Measurements from ENCODE around the gene BANF1. TPM values are rescaled to one million over a fixed set of nuclear protein-coding genes. Genes with fewer than 3 reads are reported as not detected.

Gene BANF1
- total and polyA plus RNA-seq, 2 donors: 64.7 to 172 TPM

DNA sequence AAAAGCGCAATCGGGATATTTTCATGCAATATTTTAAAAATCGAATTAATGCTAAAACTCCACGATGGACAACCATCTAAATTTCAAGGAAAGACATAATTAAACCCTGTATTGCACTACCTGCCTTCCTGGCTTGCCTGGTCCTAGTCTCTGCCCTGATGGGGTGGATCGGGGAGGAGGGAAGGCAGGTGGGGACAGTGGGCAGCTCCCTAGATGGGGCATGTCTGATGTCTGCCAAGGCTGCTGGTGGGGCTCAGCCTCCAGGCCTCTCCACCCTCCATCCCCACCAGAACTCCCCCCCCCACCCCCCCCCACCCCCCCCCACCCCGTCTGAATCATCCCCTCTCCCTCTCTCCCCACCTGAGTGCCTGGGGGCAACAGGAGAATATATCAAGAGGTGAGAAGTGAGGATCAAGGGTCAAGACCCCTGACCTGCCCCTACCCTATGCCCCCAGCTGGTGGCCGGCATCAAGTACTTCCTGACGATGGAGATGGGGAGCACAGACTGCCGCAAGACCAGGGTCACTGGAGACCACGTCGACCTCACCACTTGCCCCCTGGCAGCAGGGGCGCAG lies 10.2 kb downstream of the BANF1 start:
- H3K36me3 ChIP-seq (ENCODE audit: control insufficient read depth in 2 of 2, insufficient read depth in 2 of 2, low read length in 1 of 2): no peaks in the 10 kb centered on the region
- peaks cover 12 to 50% of the 10 kb centered on the region in 2 donors for H3K27me3 ChIP-seq (ENCODE audit: control insufficient read depth in 2 of 2, insufficient read depth in 1 of 2, low read length in 1 of 2)
- H3K27ac ChIP-seq (ENCODE audit: low read depth in 1 of 2, low read length in 1 of 2): no peak overlapping the region
- DNase-seq (ENCODE audit: low read depth in 6 of 9, low spot score in 9 of 9): no peak
- no peak overlapping the region for H3K4me3 ChIP-seq (ENCODE audit: low read length in 2 of 2)
- peaks cover 0 to 4% of the 10 kb centered on the region in 2 donors for H3K9me3 ChIP-seq (ENCODE audit: control insufficient read depth in 2 of 2, insufficient read depth in 1 of 2, low read length in 1 of 2)
- H3K4me1 ChIP-seq (ENCODE audit: control insufficient read depth in 2 of 2, insufficient read depth in 2 of 2, low read length in 2 of 2): peaks cover 2 to 21% of the 10 kb centered on the region in 2 donors
- WGBS: 71% methylated on average over 12 of the region's 12 CpGs

DNA sequence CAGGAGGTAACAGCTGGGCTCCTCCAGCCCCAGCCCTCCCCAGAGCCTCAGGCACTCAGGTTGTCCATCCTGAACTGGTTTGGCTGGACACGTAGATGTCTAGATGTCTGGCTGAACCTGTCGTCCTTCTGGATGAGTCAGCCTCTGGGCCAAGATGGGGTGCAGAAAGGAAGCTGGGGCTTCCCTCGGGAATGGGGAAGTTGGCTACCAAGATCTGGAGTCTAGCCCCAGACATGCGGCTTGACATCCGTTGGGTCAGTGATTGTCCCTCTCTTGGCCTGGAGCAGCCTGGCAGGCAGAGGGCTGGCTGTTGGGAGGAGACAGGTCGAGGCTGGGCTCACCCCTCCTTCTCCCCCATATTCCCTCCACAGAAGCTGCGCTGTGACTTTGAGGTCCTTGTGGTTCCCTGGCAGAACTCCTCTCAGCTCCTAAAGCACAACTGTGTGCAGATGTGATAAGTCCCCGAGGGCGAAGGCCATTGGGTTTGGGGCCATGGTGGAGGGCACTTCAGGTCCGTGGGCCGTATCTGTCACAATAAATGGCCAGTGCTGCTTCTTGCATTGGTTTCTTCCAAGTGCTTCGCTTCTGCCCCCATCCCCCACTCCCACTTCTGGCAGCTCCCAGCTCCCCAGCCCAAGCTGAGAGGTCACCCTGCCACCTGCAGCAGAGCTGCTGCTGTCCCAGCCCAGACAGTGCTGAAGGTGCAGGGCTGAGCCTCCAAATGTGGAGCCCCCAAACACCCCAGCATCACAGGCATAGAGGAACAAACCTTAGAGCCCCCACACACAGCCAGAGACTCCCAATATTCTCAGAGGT lies 10.9 kb downstream of the BANF1 start:
- Histone ChIP-seq H3K27ac (ENCODE audit: low read depth in 1 of 2, low read length in 1 of 2) (no peak overlapping the region), H3K4me3 (ENCODE audit: low read length in 2 of 2) (no peak overlapping the region)
- no peak for DNase-seq (ENCODE audit: low read depth in 6 of 9, low spot score in 9 of 9)

DNA sequence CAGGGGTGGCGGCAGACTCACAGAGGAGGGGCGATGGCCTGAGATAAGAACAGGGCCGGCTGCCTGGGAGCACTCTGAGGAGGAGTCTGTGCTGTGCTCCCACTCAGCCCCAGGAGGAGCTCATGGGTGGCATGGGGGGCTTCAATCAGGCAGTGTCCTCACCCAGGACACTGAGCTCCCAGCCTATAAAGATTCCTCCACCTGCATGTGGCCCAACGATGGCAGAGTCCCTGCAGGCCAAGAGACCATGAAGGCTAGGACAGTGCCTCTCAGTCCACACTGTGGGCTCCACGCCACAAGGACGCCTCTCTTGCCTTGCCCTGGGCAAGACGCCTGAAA lies 11.4 kb downstream of the BANF1 start:
- 92% methylated on average over 7 of the region's 7 CpGs for WGBS
- Histone ChIP-seq H3K4me1 (ENCODE audit: control insufficient read depth in 2 of 2, insufficient read depth in 2 of 2, low read length in 2 of 2) (peaks cover 2 to 13% of the 10 kb centered on the region in 2 donors), H3K9me3 (ENCODE audit: control insufficient read depth in 2 of 2, insufficient read depth in 1 of 2, low read length in 1 of 2) (peaks cover 0 to 4% of the 10 kb centered on the region in 2 donors), H3K27me3 (ENCODE audit: control insufficient read depth in 2 of 2, insufficient read depth in 1 of 2, low read length in 1 of 2) (peaks cover 12 to 49% of the 10 kb centered on the region in 2 donors), H3K4me3 (ENCODE audit: low read length in 2 of 2) (no peak overlapping the region), H3K27ac (ENCODE audit: low read depth in 1 of 2, low read length in 1 of 2) (no peak overlapping the region), H3K36me3 (ENCODE audit: control insufficient read depth in 2 of 2, insufficient read depth in 2 of 2, low read length in 1 of 2) (no peaks in the 10 kb centered on the region)
- DNase-seq (ENCODE audit: low read depth in 6 of 9, low spot score in 9 of 9): no peak

More for the DNA sequence above, 10.9 kb downstream of the BANF1 start:
- peaks cover 2 to 16% of the 10 kb centered on the region in 2 donors for H3K4me1 ChIP-seq (ENCODE audit: control insufficient read depth in 2 of 2, insufficient read depth in 2 of 2, low read length in 2 of 2)
- peaks cover 0 to 4% of the 10 kb centered on the region in 2 donors for H3K9me3 ChIP-seq (ENCODE audit: control insufficient read depth in 2 of 2, insufficient read depth in 1 of 2, low read length in 1 of 2)
- WGBS: 45% methylated on average over 12 of the region's 12 CpGs
- no peaks in the 10 kb centered on the region for H3K36me3 ChIP-seq (ENCODE audit: control insufficient read depth in 2 of 2, insufficient read depth in 2 of 2, low read length in 1 of 2)
- H3K27me3 ChIP-seq (ENCODE audit: control insufficient read depth in 2 of 2, insufficient read depth in 1 of 2, low read length in 1 of 2): peaks cover 12 to 50% of the 10 kb centered on the region in 2 donors

DNA sequence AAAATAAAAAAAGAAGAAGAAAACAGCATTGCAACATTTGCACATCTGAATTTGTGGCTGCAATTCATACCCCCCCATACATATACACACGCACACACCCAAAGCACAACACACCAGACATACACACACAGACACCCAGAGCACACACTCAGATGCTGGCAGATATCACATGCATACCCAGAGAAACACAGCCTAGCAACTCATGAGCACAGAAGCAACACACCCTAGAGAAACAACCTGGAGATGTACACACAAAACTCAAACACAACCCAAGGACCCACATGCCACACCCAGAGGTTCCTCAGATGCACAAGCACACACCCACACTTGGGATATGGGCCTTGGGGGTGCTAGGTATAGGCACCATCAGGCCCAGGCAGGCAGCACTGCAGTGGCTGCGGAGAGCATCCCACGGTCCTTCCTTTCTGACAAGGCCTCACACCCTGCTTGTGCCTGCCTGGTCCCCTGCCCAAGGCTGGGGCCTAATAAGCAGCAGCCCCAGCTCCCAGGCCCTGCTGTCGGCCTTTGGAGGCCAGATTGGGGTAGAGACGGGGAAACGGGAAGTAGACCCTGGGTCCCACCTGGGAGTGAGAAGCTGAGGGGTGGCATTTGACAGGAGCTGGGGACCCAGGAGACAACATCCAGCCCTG lies 12.6 kb downstream of the BANF1 start:
- no peaks in the 10 kb centered on the region for H3K36me3 ChIP-seq (ENCODE audit: control insufficient read depth in 2 of 2, insufficient read depth in 2 of 2, low read length in 1 of 2)
- peaks cover 12 to 41% of the 10 kb centered on the region in 2 donors for H3K27me3 ChIP-seq (ENCODE audit: control insufficient read depth in 2 of 2, insufficient read depth in 1 of 2, low read length in 1 of 2)
- no peak for DNase-seq (ENCODE audit: low read depth in 6 of 9, low spot score in 9 of 9)
- no peak overlapping the region for H3K27ac ChIP-seq (ENCODE audit: low read depth in 1 of 2, low read length in 1 of 2)
- H3K4me3 ChIP-seq (ENCODE audit: low read length in 2 of 2): no peak overlapping the region
- peaks cover 2 to 11% of the 10 kb centered on the region in 2 donors for H3K4me1 ChIP-seq (ENCODE audit: control insufficient read depth in 2 of 2, insufficient read depth in 2 of 2, low read length in 2 of 2)
- WGBS: 97% methylated on average over 6 of the region's 6 CpGs
- H3K9me3 ChIP-seq (ENCODE audit: control insufficient read depth in 2 of 2, insufficient read depth in 1 of 2, low read length in 1 of 2): peaks cover 0 to 4% of the 10 kb centered on the region in 2 donors

DNA sequence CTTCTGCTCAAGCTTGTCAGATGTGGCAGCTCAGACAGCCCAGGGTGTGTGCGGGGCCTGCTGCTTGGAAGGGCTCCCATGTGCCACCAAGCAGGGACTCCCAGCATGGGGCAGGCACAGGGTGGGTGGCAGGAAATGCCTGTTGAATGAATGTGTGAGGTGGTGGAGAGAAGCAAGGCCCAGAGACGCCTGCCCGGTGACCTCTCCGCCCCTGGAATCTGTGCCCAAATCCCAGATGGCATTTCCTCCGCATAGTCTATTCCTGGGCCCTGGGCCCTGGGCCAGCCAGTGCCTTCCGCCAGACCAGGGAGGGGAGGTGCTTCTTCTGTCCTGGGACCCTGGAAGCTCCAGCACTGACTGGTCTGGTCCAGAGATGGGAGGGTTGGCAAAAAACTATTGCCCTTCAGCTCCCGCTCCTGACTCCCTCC lies 13.2 kb downstream of the BANF1 start:
- 96% methylated on average over 7 of the region's 7 CpGs for WGBS
- no peak overlapping the region for H3K27ac ChIP-seq (ENCODE audit: low read depth in 1 of 2, low read length in 1 of 2)
- peaks cover 0 to 2% of the 10 kb centered on the region in 2 donors for H3K9me3 ChIP-seq (ENCODE audit: control insufficient read depth in 2 of 2, insufficient read depth in 1 of 2, low read length in 1 of 2)
- H3K27me3 ChIP-seq (ENCODE audit: control insufficient read depth in 2 of 2, insufficient read depth in 1 of 2, low read length in 1 of 2): peaks cover 12 to 36% of the 10 kb centered on the region in 2 donors
- no peaks in the 10 kb centered on the region for H3K36me3 ChIP-seq (ENCODE audit: control insufficient read depth in 2 of 2, insufficient read depth in 2 of 2, low read length in 1 of 2)
- no peak for DNase-seq (ENCODE audit: low read depth in 6 of 9, low spot score in 9 of 9)
- peaks cover 2 to 11% of the 10 kb centered on the region in 2 donors for H3K4me1 ChIP-seq (ENCODE audit: control insufficient read depth in 2 of 2, insufficient read depth in 2 of 2, low read length in 2 of 2)
- no peak overlapping the region for H3K4me3 ChIP-seq (ENCODE audit: low read length in 2 of 2)

DNA sequence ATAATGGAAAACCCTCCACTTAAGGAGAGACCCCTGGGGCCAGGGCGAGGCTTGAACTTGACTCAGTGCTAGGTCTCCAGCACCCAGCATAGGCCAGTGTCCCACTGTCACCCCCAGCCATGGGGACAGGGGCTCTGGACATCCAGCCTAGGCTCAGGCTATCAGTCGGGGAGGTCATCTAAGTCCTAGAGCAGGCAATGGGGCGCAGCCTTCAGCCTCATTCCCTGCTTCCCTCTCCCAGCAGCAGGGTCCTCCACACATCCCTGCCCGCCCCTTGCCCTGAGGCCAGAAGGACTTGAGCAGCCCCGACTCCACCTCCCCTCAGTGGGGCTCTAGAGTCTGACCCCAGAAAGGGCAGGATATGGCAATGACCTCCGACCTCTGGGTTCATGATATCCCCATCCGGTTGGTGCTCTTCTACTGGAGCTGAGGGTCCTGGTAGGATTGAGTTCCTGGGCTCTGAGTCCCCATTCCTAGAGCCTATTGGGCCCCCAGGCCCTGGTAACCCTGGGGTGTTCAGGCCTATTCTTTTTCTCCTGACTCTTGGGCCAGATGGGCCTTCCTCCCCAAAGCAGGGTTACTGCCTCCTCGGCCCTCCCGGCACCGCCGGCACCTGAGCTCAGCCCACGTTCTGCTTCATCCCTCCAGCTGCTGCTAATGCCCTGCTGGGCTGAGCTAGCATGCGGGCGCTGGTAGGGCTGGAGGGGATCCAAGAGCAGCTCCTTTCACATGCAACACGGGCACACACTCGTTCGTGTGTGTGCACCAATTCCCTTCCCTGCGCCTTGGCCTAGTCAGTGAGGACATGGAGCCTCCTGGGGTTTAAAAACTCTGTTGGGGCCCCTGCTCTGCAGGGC lies 13.9 kb downstream of the BANF1 start:
- 97% methylated on average over 18 of the region's 18 CpGs for WGBS
- no peaks in the 10 kb centered on the region for H3K9me3 ChIP-seq (ENCODE audit: control insufficient read depth in 2 of 2, insufficient read depth in 1 of 2, low read length in 1 of 2)
- peaks cover 12 to 34% of the 10 kb centered on the region in 2 donors for H3K27me3 ChIP-seq (ENCODE audit: control insufficient read depth in 2 of 2, insufficient read depth in 1 of 2, low read length in 1 of 2)
- H3K27ac ChIP-seq (ENCODE audit: low read depth in 1 of 2, low read length in 1 of 2): no peak overlapping the region
- H3K4me1 ChIP-seq (ENCODE audit: control insufficient read depth in 2 of 2, insufficient read depth in 2 of 2, low read length in 2 of 2): peaks cover 2 to 11% of the 10 kb centered on the region in 2 donors
- no peaks in the 10 kb centered on the region for H3K36me3 ChIP-seq (ENCODE audit: control insufficient read depth in 2 of 2, insufficient read depth in 2 of 2, low read length in 1 of 2)
- no peak for DNase-seq (ENCODE audit: low read depth in 6 of 9, low spot score in 9 of 9)
- H3K4me3 ChIP-seq (ENCODE audit: low read length in 2 of 2): no peak overlapping the region

DNA sequence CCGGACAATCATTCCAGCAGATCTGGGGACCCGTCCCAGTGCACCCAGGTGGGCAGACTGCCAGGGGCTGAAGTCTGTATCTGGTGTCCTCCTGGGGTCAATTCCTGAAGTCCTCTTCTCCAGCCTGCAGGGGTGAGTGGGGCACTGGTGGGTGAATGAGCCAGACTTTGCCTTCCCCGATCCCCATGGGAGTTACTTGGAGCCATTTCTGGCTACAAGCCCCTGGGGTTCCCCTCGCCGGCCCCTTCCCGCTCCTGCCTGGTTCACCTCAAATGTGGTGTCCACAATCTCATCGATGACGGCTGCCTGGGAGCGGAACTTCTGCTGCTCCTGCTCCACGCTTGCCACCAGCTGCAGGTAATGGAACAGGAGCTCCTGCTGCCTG lies 14.5 kb downstream of the BANF1 start:
- Histone ChIP-seq H3K4me3 (ENCODE audit: low read length in 2 of 2) (no peak overlapping the region), H3K9me3 (ENCODE audit: control insufficient read depth in 2 of 2, insufficient read depth in 1 of 2, low read length in 1 of 2) (no peaks in the 10 kb centered on the region), H3K27me3 (ENCODE audit: control insufficient read depth in 2 of 2, insufficient read depth in 1 of 2, low read length in 1 of 2) (peaks cover 6 to 34% of the 10 kb centered on the region in 2 donors), H3K4me1 (ENCODE audit: control insufficient read depth in 2 of 2, insufficient read depth in 2 of 2, low read length in 2 of 2) (peaks cover 2 to 8% of the 10 kb centered on the region in 2 donors), H3K36me3 (ENCODE audit: control insufficient read depth in 2 of 2, insufficient read depth in 2 of 2, low read length in 1 of 2) (no peaks in the 10 kb centered on the region), H3K27ac (ENCODE audit: low read depth in 1 of 2, low read length in 1 of 2) (no peak overlapping the region)
- 97% methylated on average over 10 of the region's 10 CpGs for WGBS
- DNase-seq (ENCODE audit: low read depth in 6 of 9, low spot score in 9 of 9): no peak

DNA sequence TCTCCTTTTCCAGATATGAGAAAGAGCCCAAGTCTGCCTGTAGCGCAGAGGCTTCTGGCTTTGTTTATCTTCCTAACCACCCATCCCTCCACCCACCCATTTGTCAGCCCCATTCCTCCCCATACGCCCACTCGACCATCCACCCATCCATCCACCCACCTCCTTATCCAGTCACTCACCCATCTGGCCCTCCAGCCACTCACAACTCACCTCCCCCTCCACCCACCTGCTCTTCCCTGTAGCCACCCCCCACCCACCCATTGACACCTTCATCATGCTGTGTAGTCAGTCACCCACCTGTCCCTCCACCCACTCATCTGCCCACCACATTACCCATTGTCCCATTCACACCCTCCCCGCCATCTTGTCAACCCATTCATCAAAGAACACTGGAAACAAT lies 15.0 kb downstream of the BANF1 start:
- no peak overlapping the region for H3K27ac ChIP-seq (ENCODE audit: low read depth in 1 of 2, low read length in 1 of 2)
- H3K4me1 ChIP-seq (ENCODE audit: control insufficient read depth in 2 of 2, insufficient read depth in 2 of 2, low read length in 2 of 2): peaks cover 0 to 7% of the 10 kb centered on the region in 2 donors
- H3K9me3 ChIP-seq (ENCODE audit: control insufficient read depth in 2 of 2, insufficient read depth in 1 of 2, low read length in 1 of 2): no peaks in the 10 kb centered on the region
- DNase-seq (ENCODE audit: low read depth in 6 of 9, low spot score in 9 of 9): no peak
- no peaks in the 10 kb centered on the region for H3K36me3 ChIP-seq (ENCODE audit: control insufficient read depth in 2 of 2, insufficient read depth in 2 of 2, low read length in 1 of 2)
- 85% methylated on average over 4 of the region's 4 CpGs for WGBS
- H3K4me3 ChIP-seq (ENCODE audit: low read length in 2 of 2): no peak overlapping the region
- peaks cover 1 to 32% of the 10 kb centered on the region in 2 donors for H3K27me3 ChIP-seq (ENCODE audit: control insufficient read depth in 2 of 2, insufficient read depth in 1 of 2, low read length in 1 of 2)
